HL-60 (cell line): ENCODE data around the gene GCLC.

Source experiments
- GABPA ChIP-seq: IDR thresholded peaks from 2 replicates; pipeline ENCODE4 v1.6.1; 2012; ENCODE audit warnings: low read depth
- POLR2AphosphoS5 ChIP-seq: IDR thresholded peaks from 2 replicates; pipeline ENCODE4 v1.6.1; 2012; ENCODE audit warnings: low read depth
- SPI1 ChIP-seq: IDR thresholded peaks from 2 replicates; pipeline ENCODE4 v1.6.1; 2012; ENCODE audit warnings: low read depth, mild to moderate bottlenecking, borderline replicate concordance
- TF ChIP-seq, protein P1 (sequence below): IDR thresholded peaks from one replicate; pipeline ENCODE4 v1.5.1; 2011; ENCODE audit warnings: low read length, control low read depth, inconsistent platforms; ENCODE audit not compliant: insufficient read depth
- TF ChIP-seq, protein P2 (sequence below): IDR thresholded peaks from 2 replicates; pipeline ENCODE4 v1.6.1; 2012; ENCODE audit warnings: low read depth; ENCODE audit not compliant: insufficient replicate concordance

- TF ChIP-seq SPI1: no peak
- TF ChIP-seq POLR2AphosphoS5: no peak
- TF ChIP-seq, protein P1, sequence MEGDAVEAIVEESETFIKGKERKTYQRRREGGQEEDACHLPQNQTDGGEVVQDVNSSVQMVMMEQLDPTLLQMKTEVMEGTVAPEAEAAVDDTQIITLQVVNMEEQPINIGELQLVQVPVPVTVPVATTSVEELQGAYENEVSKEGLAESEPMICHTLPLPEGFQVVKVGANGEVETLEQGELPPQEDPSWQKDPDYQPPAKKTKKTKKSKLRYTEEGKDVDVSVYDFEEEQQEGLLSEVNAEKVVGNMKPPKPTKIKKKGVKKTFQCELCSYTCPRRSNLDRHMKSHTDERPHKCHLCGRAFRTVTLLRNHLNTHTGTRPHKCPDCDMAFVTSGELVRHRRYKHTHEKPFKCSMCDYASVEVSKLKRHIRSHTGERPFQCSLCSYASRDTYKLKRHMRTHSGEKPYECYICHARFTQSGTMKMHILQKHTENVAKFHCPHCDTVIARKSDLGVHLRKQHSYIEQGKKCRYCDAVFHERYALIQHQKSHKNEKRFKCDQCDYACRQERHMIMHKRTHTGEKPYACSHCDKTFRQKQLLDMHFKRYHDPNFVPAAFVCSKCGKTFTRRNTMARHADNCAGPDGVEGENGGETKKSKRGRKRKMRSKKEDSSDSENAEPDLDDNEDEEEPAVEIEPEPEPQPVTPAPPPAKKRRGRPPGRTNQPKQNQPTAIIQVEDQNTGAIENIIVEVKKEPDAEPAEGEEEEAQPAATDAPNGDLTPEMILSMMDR: no peak
- TF ChIP-seq, protein P2, sequence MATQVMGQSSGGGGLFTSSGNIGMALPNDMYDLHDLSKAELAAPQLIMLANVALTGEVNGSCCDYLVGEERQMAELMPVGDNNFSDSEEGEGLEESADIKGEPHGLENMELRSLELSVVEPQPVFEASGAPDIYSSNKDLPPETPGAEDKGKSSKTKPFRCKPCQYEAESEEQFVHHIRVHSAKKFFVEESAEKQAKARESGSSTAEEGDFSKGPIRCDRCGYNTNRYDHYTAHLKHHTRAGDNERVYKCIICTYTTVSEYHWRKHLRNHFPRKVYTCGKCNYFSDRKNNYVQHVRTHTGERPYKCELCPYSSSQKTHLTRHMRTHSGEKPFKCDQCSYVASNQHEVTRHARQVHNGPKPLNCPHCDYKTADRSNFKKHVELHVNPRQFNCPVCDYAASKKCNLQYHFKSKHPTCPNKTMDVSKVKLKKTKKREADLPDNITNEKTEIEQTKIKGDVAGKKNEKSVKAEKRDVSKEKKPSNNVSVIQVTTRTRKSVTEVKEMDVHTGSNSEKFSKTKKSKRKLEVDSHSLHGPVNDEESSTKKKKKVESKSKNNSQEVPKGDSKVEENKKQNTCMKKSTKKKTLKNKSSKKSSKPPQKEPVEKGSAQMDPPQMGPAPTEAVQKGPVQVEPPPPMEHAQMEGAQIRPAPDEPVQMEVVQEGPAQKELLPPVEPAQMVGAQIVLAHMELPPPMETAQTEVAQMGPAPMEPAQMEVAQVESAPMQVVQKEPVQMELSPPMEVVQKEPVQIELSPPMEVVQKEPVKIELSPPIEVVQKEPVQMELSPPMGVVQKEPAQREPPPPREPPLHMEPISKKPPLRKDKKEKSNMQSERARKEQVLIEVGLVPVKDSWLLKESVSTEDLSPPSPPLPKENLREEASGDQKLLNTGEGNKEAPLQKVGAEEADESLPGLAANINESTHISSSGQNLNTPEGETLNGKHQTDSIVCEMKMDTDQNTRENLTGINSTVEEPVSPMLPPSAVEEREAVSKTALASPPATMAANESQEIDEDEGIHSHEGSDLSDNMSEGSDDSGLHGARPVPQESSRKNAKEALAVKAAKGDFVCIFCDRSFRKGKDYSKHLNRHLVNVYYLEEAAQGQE: no peak
- TF ChIP-seq GABPA: no peak
Observed at GRCh38 chr6:53455678-53456077, 89.2 kb downstream of the GCLC start.
